ENCODE data around the gene SCNN1A. TPM values are rescaled to one million over a fixed set of nuclear protein-coding genes. Genes with fewer than 3 reads are reported as not detected.

SCNN1A gene
- total RNA-seq, 1 donor = under 0.01 TPM

GRCh38 chr12:6380141-6381121 is 5.1 kb upstream of the SCNN1A start:
- no peak for TF ChIP-seq CTCF (IDR thresholded peaks at IDR 0.05; ENCODE audit: insufficient read depth, low read depth, low read length)
- H3K4me3 ChIP-seq (ENCODE audit: low read depth, low read length) = no peak overlapping the region
- DNase-seq (ENCODE audit: low read depth) = no peak

- no peak overlapping the region for H3K4me3 ChIP-seq (ENCODE audit: low read depth, low read length)
- DNase-seq (ENCODE audit: low read depth) = no peak
- TF ChIP-seq CTCF (IDR thresholded peaks at IDR 0.05; ENCODE audit: insufficient read depth, low read depth, low read length) = no peak
These were observed 3.5 kb upstream of the SCNN1A start for GRCh38 chr12:6378709-6379472.

GRCh38 chr12:6377667-6377994 is 2.3 kb upstream of the SCNN1A start:
- no peak for TF ChIP-seq CTCF (IDR thresholded peaks at IDR 0.05; ENCODE audit: insufficient read depth, low read depth, low read length)
- peak; percentile 40 for DNase-seq (ENCODE audit: low read depth)
- H3K4me3 ChIP-seq (ENCODE audit: low read depth, low read length) = no peak overlapping the region

- TF ChIP-seq CTCF (IDR thresholded peaks at IDR 0.05; ENCODE audit: insufficient read depth, low read depth, low read length) = no peak
- no peak overlapping the region for H3K4me3 ChIP-seq (ENCODE audit: low read depth, low read length)
- DNase-seq (ENCODE audit: low read depth) = no peak
These were observed 1.7 kb upstream of the SCNN1A start for GRCh38 chr12:6376870-6377666.

GRCh38 chr12:6376079-6376869 is 911 bp upstream of the SCNN1A start:
- H3K4me3 ChIP-seq (ENCODE audit: low read depth, low read length) = no peak overlapping the region
- peak; percentile 54 for TF ChIP-seq CTCF (IDR thresholded peaks at IDR 0.05; ENCODE audit: insufficient read depth, low read depth, low read length)
- peak; percentile 53 for DNase-seq (ENCODE audit: low read depth)

GRCh38 chr12:6374786-6375160 is 590 bp downstream of the SCNN1A start:
- no peak for TF ChIP-seq CTCF (IDR thresholded peaks at IDR 0.05; ENCODE audit: insufficient read depth, low read depth, low read length)
- no peak for DNase-seq (ENCODE audit: low read depth)
- no peak overlapping the region for H3K4me3 ChIP-seq (ENCODE audit: low read depth, low read length)

All from fibroblast of villous mesenchyme (primary cell).